HG02840 (cell line): ENCODE results near the gene GPR17.

Experiments
- ATAC-seq: cut with Tn5 transposase; IDR thresholded peaks from one replicate; pipeline ENCODE4 v1.9.1; 2021; ENCODE audit warnings: mild to moderate bottlenecking, moderate library complexity, moderate number of reproducible peaks; ENCODE audit not compliant: unreplicated experiment, low FRiP score

GPR17 gene

GRCh38 chr2:127627740-127628571 lies 18.0 kb upstream of the GPR17 start:
- ATAC-seq: no peak

- ATAC-seq: no peak
Measured at GRCh38 chr2:127628767-127629614, 17.0 kb upstream of the GPR17 start.

GRCh38 chr2:127629637-127630036 lies 16.3 kb upstream of the GPR17 start:
- ATAC-seq: no peak

- no peak for ATAC-seq
Measured at GRCh38 chr2:127630096-127630863, 15.7 kb upstream of the GPR17 start.

GRCh38 chr2:127630864-127631540 lies 15.0 kb upstream of the GPR17 start:
- ATAC-seq: no peak

- no peak for ATAC-seq
Measured at GRCh38 chr2:127631541-127631996, 14.4 kb upstream of the GPR17 start.

GRCh38 chr2:127631997-127632581 lies 13.9 kb upstream of the GPR17 start:
- ATAC-seq: no peak

GRCh38 chr2:127632592-127633489 lies 13.1 kb upstream of the GPR17 start:
- ATAC-seq: no peak

GRCh38 chr2:127633556-127634065 lies 12.3 kb upstream of the GPR17 start:
- ATAC-seq: no peak

- ATAC-seq: no peak
Measured at GRCh38 chr2:127634066-127634617, 11.8 kb upstream of the GPR17 start.

- no peak for ATAC-seq
Measured at GRCh38 chr2:127634626-127635379, 11.2 kb upstream of the GPR17 start.

GRCh38 chr2:127635380-127636237 lies 10.3 kb upstream of the GPR17 start:
- ATAC-seq: no peak

- no peak for ATAC-seq
Measured at GRCh38 chr2:127636248-127637235, 9.4 kb upstream of the GPR17 start.

GRCh38 chr2:127637236-127637630 lies 8.7 kb upstream of the GPR17 start:
- ATAC-seq: no peak

- no peak for ATAC-seq
Measured at GRCh38 chr2:127637725-127638252, 8.2 kb upstream of the GPR17 start.
